ENCODE data around the gene P2RY6.

GRCh38 chr11:73223998-73224730 lies 48.0 kb upstream of the P2RY6 start:
- TF ChIP-seq, protein P1, sequence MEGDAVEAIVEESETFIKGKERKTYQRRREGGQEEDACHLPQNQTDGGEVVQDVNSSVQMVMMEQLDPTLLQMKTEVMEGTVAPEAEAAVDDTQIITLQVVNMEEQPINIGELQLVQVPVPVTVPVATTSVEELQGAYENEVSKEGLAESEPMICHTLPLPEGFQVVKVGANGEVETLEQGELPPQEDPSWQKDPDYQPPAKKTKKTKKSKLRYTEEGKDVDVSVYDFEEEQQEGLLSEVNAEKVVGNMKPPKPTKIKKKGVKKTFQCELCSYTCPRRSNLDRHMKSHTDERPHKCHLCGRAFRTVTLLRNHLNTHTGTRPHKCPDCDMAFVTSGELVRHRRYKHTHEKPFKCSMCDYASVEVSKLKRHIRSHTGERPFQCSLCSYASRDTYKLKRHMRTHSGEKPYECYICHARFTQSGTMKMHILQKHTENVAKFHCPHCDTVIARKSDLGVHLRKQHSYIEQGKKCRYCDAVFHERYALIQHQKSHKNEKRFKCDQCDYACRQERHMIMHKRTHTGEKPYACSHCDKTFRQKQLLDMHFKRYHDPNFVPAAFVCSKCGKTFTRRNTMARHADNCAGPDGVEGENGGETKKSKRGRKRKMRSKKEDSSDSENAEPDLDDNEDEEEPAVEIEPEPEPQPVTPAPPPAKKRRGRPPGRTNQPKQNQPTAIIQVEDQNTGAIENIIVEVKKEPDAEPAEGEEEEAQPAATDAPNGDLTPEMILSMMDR (conservative IDR thresholded peaks at IDR 0.05), result no peak
- no peak for TF ChIP-seq EZH2 (IDR thresholded peaks at IDR 0.05; ENCODE audit: low read depth)
